SU-DHL-6 (cell line): ENCODE measurements around the gene TDRD1.

ENCODE experiments used
- H2AFZ ChIP-seq: fragments of 200-600 bp; sonication (generic); 2 replicates; pipeline ENCODE4 v1.6.1; 2014; ENCODE audit warnings: low read depth, mild to moderate bottlenecking, moderate library complexity, mixed read lengths, antibody characterized with exemption, low read length; ENCODE audit not compliant: severe bottlenecking
- H3F3A ChIP-seq: fragments of 200-600 bp; shearing (Covaris generic); 2 replicates; pipeline ENCODE4 v1.6.0; 2016; ENCODE audit warnings: antibody characterized with exemption, mild to moderate bottlenecking; ENCODE audit not compliant: insufficient read depth
- H3K27ac ChIP-seq: fragments of 200-600 bp; sonication (generic); 2 replicates; pipeline ENCODE4 v1.5.1; 2016; ENCODE audit warnings: low read depth, mild to moderate bottlenecking, low read length, moderate library complexity, mixed read lengths
- H3K27me3 ChIP-seq: fragments of 200-600 bp; sonication (generic), shearing (Covaris generic); 2 replicates; pipeline ENCODE4 v1.6.0; 2014; ENCODE audit warnings: mild to moderate bottlenecking, low read length
- H3K36me3 ChIP-seq: fragments of 200-600 bp; sonication (generic); 2 replicates; pipeline ENCODE4 v1.6.1; 2014; ENCODE audit warnings: mild to moderate bottlenecking, low read length, mixed read lengths
- H3K4me2 ChIP-seq: fragments of 300-600, 200-600 bp; shearing (Covaris generic), sonication (generic); 2 replicates; pipeline ENCODE4 v1.6.0; 2014; ENCODE audit warnings: low read length, low read depth, mild to moderate bottlenecking; ENCODE audit not compliant: poor library complexity, severe bottlenecking
- H3K4me3 ChIP-seq: fragments of 200-600 bp; sonication (generic); 2 replicates; pipeline ENCODE4 v1.5.1; 2014; ENCODE audit warnings: antibody characterized with exemption, low read length, mild to moderate bottlenecking, mixed read lengths; ENCODE audit not compliant: insufficient read depth, poor library complexity, severe bottlenecking
- H3K79me2 ChIP-seq: fragments of 200-600 bp; sonication (generic); 2 replicates; pipeline ENCODE4 v1.6.1; 2014; ENCODE audit warnings: mild to moderate bottlenecking, low read length, moderate library complexity; ENCODE audit not compliant: insufficient read depth
- H3K9ac ChIP-seq: fragments of 200-600 bp; sonication (generic); 2 replicates; pipeline ENCODE4 v1.7.0; 2014; ENCODE audit warnings: mild to moderate bottlenecking, low read length
- H3K9me2 ChIP-seq: fragments of 200-600 bp; sonication (generic); replicated peaks from 2 replicates; pipeline ENCODE4 v1.6.1; 2014; ENCODE audit warnings: low read length; ENCODE audit not compliant: insufficient read depth
- H3K9me3 ChIP-seq: fragments of 200-600 bp; sonication (generic); 2 replicates; pipeline ENCODE4 v1.6.1; 2014; ENCODE audit warnings: low read length, mixed read lengths; ENCODE audit not compliant: insufficient read depth
- H4K20me1 ChIP-seq: fragments of 200-600 bp; sonication (generic); 2 replicates; pipeline ENCODE4 v1.6.1; 2014; ENCODE audit warnings: low read depth, mild to moderate bottlenecking, antibody characterized with exemption, low read length, moderate library complexity, mixed read lengths
- CTCF ChIP-seq: fragments of 200-600 bp; sonication (generic); IDR thresholded peaks from one replicate; pipeline ENCODE4 v1.5.1; 2017; ENCODE audit warnings: antibody characterized with exemption, mild to moderate bottlenecking, low read length, moderate library complexity; ENCODE audit not compliant: insufficient read depth, poor library complexity, severe bottlenecking
- EZH2phosphoT487 ChIP-seq: fragments of 200-600 bp; sonication (generic), shearing (Covaris generic); conservative IDR thresholded peaks from 2 replicates; pipeline ENCODE4 v1.6.1; 2018; ENCODE audit warnings: mild to moderate bottlenecking, antibody characterized with exemption, low read length, moderate library complexity, mixed read lengths

Gene TDRD1

DNA sequence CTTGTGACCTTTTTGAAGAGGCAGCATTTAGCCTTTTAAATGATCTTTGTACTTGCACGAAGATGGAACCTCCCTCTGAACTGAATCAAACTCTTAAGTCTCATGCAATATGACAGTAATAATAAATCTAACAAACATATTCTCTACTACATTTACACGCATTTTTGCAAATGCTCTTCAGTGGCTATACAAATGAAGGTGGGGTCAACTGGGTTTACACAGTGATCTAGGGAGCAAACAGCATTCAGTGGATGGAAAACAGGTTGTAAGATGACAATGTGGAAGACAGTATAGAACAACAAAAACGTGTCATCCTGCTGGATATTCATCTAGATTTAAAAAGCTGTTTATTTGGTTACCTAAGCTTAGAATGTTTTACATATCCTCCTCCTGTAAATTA, 12.7 kb upstream of the TDRD1 start:
- Histone ChIP-seq H3K27me3 (no peaks in the 10 kb centered on the region), H3K27ac (no peak overlapping the region), H3K4me3 (no peak overlapping the region), H3K9me3 (peaks cover 5% of the 10 kb centered on the region; the same call in 1 of the 2 replicates), H3F3A (no peaks in the 10 kb centered on the region), H3K79me2 (no peaks in the 10 kb centered on the region), H2AFZ (no peak overlapping the region), H3K36me3 (peaks cover 6% of the 10 kb centered on the region; the same call in 1 of the 2 replicates), H3K4me2 (no peak overlapping the region), H3K9me2 (no peaks in the 10 kb centered on the region), H3K9ac (no peak overlapping the region), H4K20me1 (no peaks in the 10 kb centered on the region)
- TF ChIP-seq CTCF = no peak
- TF ChIP-seq EZH2phosphoT487 = no peak

DNA sequence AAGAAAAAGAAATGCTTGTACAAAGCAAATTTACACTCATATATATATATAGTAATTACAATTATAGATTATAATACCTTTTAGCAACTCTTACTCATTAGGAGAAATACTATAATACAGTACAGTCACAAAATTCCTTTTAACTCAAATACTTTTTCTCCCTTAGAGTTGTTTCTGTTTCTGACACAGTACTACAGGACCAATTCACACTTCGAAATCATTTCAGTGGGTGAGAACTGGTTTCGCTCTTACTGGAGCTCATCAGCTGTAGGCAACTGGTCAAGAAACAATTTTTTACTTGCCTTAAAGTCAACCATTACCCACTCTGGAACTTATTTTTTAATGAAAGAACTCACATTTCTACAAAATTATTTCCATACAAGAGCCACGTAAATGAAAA, 11.2 kb upstream of the TDRD1 start:
- H3K9ac ChIP-seq = no peak overlapping the region
- peaks cover 5% of the 10 kb centered on the region; the same call in 1 of the 2 replicates for H3K9me3 ChIP-seq
- no peak overlapping the region for H3K27ac ChIP-seq
- no peaks in the 10 kb centered on the region for H4K20me1 ChIP-seq
- no peaks in the 10 kb centered on the region for H3K79me2 ChIP-seq
- H3F3A ChIP-seq = no peaks in the 10 kb centered on the region
- H3K4me3 ChIP-seq = no peak overlapping the region
- no peak overlapping the region for H3K4me2 ChIP-seq
- H2AFZ ChIP-seq = no peak overlapping the region
- no peaks in the 10 kb centered on the region for H3K9me2 ChIP-seq
- no peak for TF ChIP-seq EZH2phosphoT487
- TF ChIP-seq CTCF = no peak
- no peaks in the 10 kb centered on the region for H3K27me3 ChIP-seq
- peaks cover 6% of the 10 kb centered on the region; the same call in 1 of the 2 replicates for H3K36me3 ChIP-seq

- Histone ChIP-seq H3K79me2 (no peaks in the 10 kb centered on the region), H3K27me3 (no peaks in the 10 kb centered on the region), H4K20me1 (no peaks in the 10 kb centered on the region), H3K9ac (no peak overlapping the region), H2AFZ (no peak overlapping the region), H3K4me2 (no peak overlapping the region), H3K27ac (no peak overlapping the region), H3K4me3 (no peak overlapping the region), H3K36me3 (peaks cover 6% of the 10 kb centered on the region; the same call in 1 of the 2 replicates), H3K9me3 (peaks cover 5% of the 10 kb centered on the region; the same call in 1 of the 2 replicates), H3F3A (no peaks in the 10 kb centered on the region), H3K9me2 (no peaks in the 10 kb centered on the region)
- TF ChIP-seq EZH2phosphoT487 = no peak
Observed at GRCh38 chr10:114168450-114169009, 10.6 kb upstream of the TDRD1 start.

- no peak overlapping the region for H2AFZ ChIP-seq
- no peaks in the 10 kb centered on the region for H3K79me2 ChIP-seq
- no peaks in the 10 kb centered on the region for H4K20me1 ChIP-seq
- H3K9me2 ChIP-seq = no peaks in the 10 kb centered on the region
- H3K36me3 ChIP-seq = peaks cover 6% of the 10 kb centered on the region; the same call in 1 of the 2 replicates
- no peak overlapping the region for H3K4me3 ChIP-seq
- no peak overlapping the region for H3K27ac ChIP-seq
- H3K9me3 ChIP-seq = peaks cover 5% of the 10 kb centered on the region; the same call in 1 of the 2 replicates
- peak overlapping the region; percentile 81 for H3K4me2 ChIP-seq
- no peaks in the 10 kb centered on the region for H3K27me3 ChIP-seq
- no peaks in the 10 kb centered on the region for H3F3A ChIP-seq
- H3K9ac ChIP-seq = no peak overlapping the region
- no peak for TF ChIP-seq EZH2phosphoT487
- TF ChIP-seq CTCF = no peak
Observed at GRCh38 chr10:114172216-114172615, 6.9 kb upstream of the TDRD1 start.
